ENCODE data around the gene PDGFRA.

DNA sequence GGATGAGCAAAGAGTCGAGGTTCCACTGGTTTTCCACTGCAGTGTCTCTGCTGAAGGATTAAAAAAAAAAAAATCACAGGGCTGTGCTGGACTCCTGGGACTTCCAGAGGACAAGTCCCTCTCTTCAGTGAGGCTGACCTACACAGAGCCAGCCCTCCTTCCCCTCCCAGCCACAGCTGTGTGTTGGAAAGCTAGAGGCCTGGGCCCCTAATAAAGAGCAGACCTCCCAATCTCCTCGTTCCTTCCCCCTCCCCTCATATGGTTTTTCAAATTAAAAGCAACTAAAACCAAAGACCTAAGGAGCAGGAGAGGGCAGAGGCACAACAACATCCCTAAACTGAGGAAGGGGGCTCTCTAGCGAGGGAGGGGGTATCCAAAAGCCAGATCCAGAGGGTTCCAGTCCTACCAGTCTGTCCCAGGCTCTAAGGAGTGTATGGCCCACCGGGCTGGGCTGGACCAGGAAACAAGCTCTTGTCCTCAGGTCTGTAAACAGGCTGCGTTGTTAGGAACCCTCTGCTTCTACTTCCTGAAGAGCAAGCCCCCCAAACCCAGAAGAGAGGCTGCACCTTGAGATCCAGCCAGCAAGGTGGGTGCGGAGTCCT, 4.0 kb upstream of the PDGFRA start:
- no peak for TF ChIP-seq FOXA1 (IDR thresholded peaks at IDR 0.05)
- no peak for TF ChIP-seq HDGF (IDR thresholded peaks at IDR 0.05; ENCODE audit: borderline replicate concordance)
- TF ChIP-seq SUZ12 (IDR thresholded peaks at IDR 0.05) = no peak
- no peak for TF ChIP-seq SP1 (IDR thresholded peaks at IDR 0.05)
- no peak for TF ChIP-seq FOXM1 (IDR thresholded peaks at IDR 0.05; ENCODE audit: borderline replicate concordance)
- no peak for TF ChIP-seq L3MBTL2 (conservative IDR thresholded peaks at IDR 0.05)
- TF ChIP-seq, protein P1, sequence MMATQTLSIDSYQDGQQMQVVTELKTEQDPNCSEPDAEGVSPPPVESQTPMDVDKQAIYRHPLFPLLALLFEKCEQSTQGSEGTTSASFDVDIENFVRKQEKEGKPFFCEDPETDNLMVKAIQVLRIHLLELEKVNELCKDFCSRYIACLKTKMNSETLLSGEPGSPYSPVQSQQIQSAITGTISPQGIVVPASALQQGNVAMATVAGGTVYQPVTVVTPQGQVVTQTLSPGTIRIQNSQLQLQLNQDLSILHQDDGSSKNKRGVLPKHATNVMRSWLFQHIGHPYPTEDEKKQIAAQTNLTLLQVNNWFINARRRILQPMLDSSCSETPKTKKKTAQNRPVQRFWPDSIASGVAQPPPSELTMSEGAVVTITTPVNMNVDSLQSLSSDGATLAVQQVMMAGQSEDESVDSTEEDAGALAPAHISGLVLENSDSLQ (IDR thresholded peaks at IDR 0.05) = no peak
- no peak for TF ChIP-seq LEF1 (IDR thresholded peaks at IDR 0.05; ENCODE audit: borderline replicate concordance)
- TF ChIP-seq TARDBP (IDR thresholded peaks at IDR 0.05) = no peak
- TF ChIP-seq FOXK2 (IDR thresholded peaks at IDR 0.05) = no peak
- no peak for TF ChIP-seq BHLHE40 (IDR thresholded peaks at IDR 0.05; ENCODE audit: borderline replicate concordance)
- TF ChIP-seq NFRKB (IDR thresholded peaks at IDR 0.05) = no peak
- no peak for TF ChIP-seq ZNF384 (IDR thresholded peaks at IDR 0.05)
- no peak for TF ChIP-seq ELF4 (IDR thresholded peaks at IDR 0.05)
